Esophagus squamous epithelium (tissue), 5 donors: ENCODE data around the gene LRRC15. TPM values are rescaled to one million over a fixed set of nuclear protein-coding genes. Genes with fewer than 3 reads are reported as not detected.

Source experiments
- DNase-seq: peaks from one replicate; lab custom pipeline; 2025; lab: John Stamatoyannopoulos, UW
- H3K27ac ChIP-seq, 4 donors: fragments of 200-600 bp; sonication (generic); one replicate each; pipeline ENCODE4 v1.5.1; 2016 to 2019; ENCODE audit warnings: mild to moderate bottlenecking in 1 of 4
- H3K27me3 ChIP-seq, 4 donors: fragments of 200-600 bp; sonication (generic); 1 replicate in 3 of 4; 2 replicates in 1 of 4; pipeline versions ENCODE4 v1.5.1 to v1.6.0; 2017 to 2021; ENCODE audit warnings: antibody characterized with exemption in 1 of 4
- H3K36me3 ChIP-seq, 3 donors: fragments of 200-600 bp; sonication (generic); one replicate each; pipeline ENCODE4 v1.5.1; 2016 to 2019
- H3K4me1 ChIP-seq, 3 donors: fragments of 200-600 bp; sonication (generic); one replicate each; pipeline ENCODE4 v1.5.1; 2017 to 2019
- H3K4me3 ChIP-seq, 4 donors: fragments of 200-600 bp; sonication (generic); 1 replicate in 3 of 4; 2 replicates in 1 of 4; pipeline ENCODE4 v1.5.1; 2016 to 2019; ENCODE audit warnings: mild to moderate bottlenecking in 2 of 4, moderate library complexity in 1 of 4
- H3K9me3 ChIP-seq, 3 donors: fragments of 200-600 bp; sonication (generic); one replicate each; pipeline ENCODE4 v1.5.1; 2016 to 2019
- CTCF ChIP-seq, 6 experiments: fragments of 450-650 bp in 4 of 6; fragments of 200-600 bp in 2 of 6; sonication (generic) in 2 of 6; IDR thresholded peaks; one replicate each; pipeline ENCODE4 v1.5.1; 2016 to 2019; ENCODE audit warnings: antibody characterized with exemption in 6 of 6, mild to moderate bottlenecking in 4 of 6, moderate library complexity in 4 of 6
- POLR2A ChIP-seq, 4 donors: fragments of 450-650 bp; IDR thresholded peaks; one replicate each; pipeline ENCODE4 v1.6.1; 2017; ENCODE audit warnings: antibody characterized with exemption in 4 of 4, mild to moderate bottlenecking in 4 of 4, moderate library complexity in 3 of 4
- WGBS, 2 donors: methylation state at CpG; one replicate each; pipeline ENCODE4 v1.1.5; 2018; 5-methylcytosine and 5-hydroxymethylcytosine counted together
- intact Hi-C: fragments of 100-400 bp; cut with DNase I; formaldehyde crosslinking; loops from one replicate; pipeline ENCODE4 v1.15.0; 2022
- total RNA-seq, 4 donors: library from RNA; depleted of rRNA; stranded (reverse); fragments of >200 nt; gene quantifications; one replicate each; pipeline ENCODE4 v1.1.0, GENCODE V29; 2016
- donor health status: DM: yes; HTN: yes; CAD: no.

Gene LRRC15
- total RNA-seq, 4 donors from 2014 or later = 0.38 TPM; not detected in 3

- no peaks in the 10 kb centered on the region for H3K9me3 ChIP-seq
- no peaks in the 10 kb centered on the region for H3K36me3 ChIP-seq
- peaks cover 0 to 26% (median 0%) of the 10 kb centered on the region in 4 donors for H3K27me3 ChIP-seq
- H3K27ac ChIP-seq = no peak overlapping the region
- H3K4me1 ChIP-seq = no peaks in the 10 kb centered on the region
- TF ChIP-seq CTCF (IDR thresholded peaks at IDR 0.05) = no peak
- TF ChIP-seq POLR2A (IDR thresholded peaks at IDR 0.05) = no peak
- 70 to 75% methylated on average over 2 to 5 of the region's 5 CpGs for WGBS, 2 donors
- no peak overlapping the region for H3K4me3 ChIP-seq
- no peak for DNase-seq
- intact Hi-C loops = no loop called here
Measured at GRCh38 chr3:194346621-194347020, 22.9 kb downstream of the LRRC15 start.

- Histone ChIP-seq H3K9me3 (no peaks in the 10 kb centered on the region), H3K4me3 (no peak overlapping the region), H3K27me3 (peaks cover 0 to 26% (median 0%) of the 10 kb centered on the region in 4 donors), H3K36me3 (no peaks in the 10 kb centered on the region), H3K4me1 (no peaks in the 10 kb centered on the region), H3K27ac (no peak overlapping the region)
- TF ChIP-seq POLR2A (IDR thresholded peaks at IDR 0.05) (no peak), CTCF (IDR thresholded peaks at IDR 0.05) (no peak)
- intact Hi-C loops = no loop called here
- 88% methylated on average over 9 of the region's 9 CpGs; no CpG with 5 or more reads in 1 of the 2 donors for WGBS, 2 donors
- DNase-seq = no peak
Measured at GRCh38 chr3:194346035-194346434, 23.5 kb downstream of the LRRC15 start.

- DNase-seq = no peak
- Histone ChIP-seq H3K36me3 (no peaks in the 10 kb centered on the region), H3K27me3 (peaks cover 0 to 26% (median 0%) of the 10 kb centered on the region in 4 donors), H3K4me3 (no peak overlapping the region), H3K4me1 (no peaks in the 10 kb centered on the region), H3K9me3 (no peaks in the 10 kb centered on the region), H3K27ac (no peak overlapping the region)
- TF ChIP-seq CTCF (IDR thresholded peaks at IDR 0.05) = peak; percentile 82 to 96 (median 85)
- no peak for TF ChIP-seq POLR2A (IDR thresholded peaks at IDR 0.05)
- intact Hi-C loops = no loop called here
- 23 to 28% methylated on average over 8 of the region's 9 CpGs for WGBS, 2 donors
Measured at GRCh38 chr3:194344012-194344411, 25.5 kb downstream of the LRRC15 start.

GRCh38 chr3:194343561-194343893 lies 26.0 kb downstream of the LRRC15 start:
- Histone ChIP-seq H3K36me3 (no peaks in the 10 kb centered on the region), H3K4me3 (no peak overlapping the region), H3K4me1 (no peaks in the 10 kb centered on the region), H3K9me3 (no peaks in the 10 kb centered on the region), H3K27me3 (peaks cover 0 to 26% (median 0%) of the 10 kb centered on the region in 4 donors), H3K27ac (no peak overlapping the region)
- intact Hi-C loops = no loop called here
- TF ChIP-seq POLR2A (IDR thresholded peaks at IDR 0.05) (no peak), CTCF (IDR thresholded peaks at IDR 0.05) (no peak)
- WGBS, 2 donors = 79 to 92% methylated on average over 2 of the region's 2 CpGs
- no peak for DNase-seq

- Histone ChIP-seq H3K4me1 (no peaks in the 10 kb centered on the region), H3K9me3 (no peaks in the 10 kb centered on the region), H3K27ac (no peak overlapping the region), H3K4me3 (no peak overlapping the region), H3K27me3 (peaks cover 0 to 26% (median 0%) of the 10 kb centered on the region in 4 donors), H3K36me3 (no peaks in the 10 kb centered on the region)
- no peak for TF ChIP-seq POLR2A (IDR thresholded peaks at IDR 0.05)
- TF ChIP-seq CTCF (IDR thresholded peaks at IDR 0.05) = no peak
- no peak for DNase-seq
- intact Hi-C loops = no loop called here
- WGBS, 2 donors = 77% methylated on average over 9 of the region's 9 CpGs
Measured at GRCh38 chr3:194342861-194343560, 26.5 kb downstream of the LRRC15 start.
